Tongue (tissue), 2 donors: Measurements from ENCODE around the gene EPB41L2. TPM values are rescaled to one million over a fixed set of nuclear protein-coding genes. Genes with fewer than 3 reads are reported as not detected.

Source experiments
- DNase-seq: peaks from one replicate; pipeline ENCODE4 v3.0.0-alpha.2; 2015
- total RNA-seq: library from RNA; depleted of rRNA; stranded (reverse); fragments of >200 nt; gene quantifications from one replicate; pipeline ENCODE4 v1.2.3, GENCODE V29; 2014

The EPB41L2 gene
- total RNA-seq, 1 donor from 2014 or later, result 208 TPM

DNA sequence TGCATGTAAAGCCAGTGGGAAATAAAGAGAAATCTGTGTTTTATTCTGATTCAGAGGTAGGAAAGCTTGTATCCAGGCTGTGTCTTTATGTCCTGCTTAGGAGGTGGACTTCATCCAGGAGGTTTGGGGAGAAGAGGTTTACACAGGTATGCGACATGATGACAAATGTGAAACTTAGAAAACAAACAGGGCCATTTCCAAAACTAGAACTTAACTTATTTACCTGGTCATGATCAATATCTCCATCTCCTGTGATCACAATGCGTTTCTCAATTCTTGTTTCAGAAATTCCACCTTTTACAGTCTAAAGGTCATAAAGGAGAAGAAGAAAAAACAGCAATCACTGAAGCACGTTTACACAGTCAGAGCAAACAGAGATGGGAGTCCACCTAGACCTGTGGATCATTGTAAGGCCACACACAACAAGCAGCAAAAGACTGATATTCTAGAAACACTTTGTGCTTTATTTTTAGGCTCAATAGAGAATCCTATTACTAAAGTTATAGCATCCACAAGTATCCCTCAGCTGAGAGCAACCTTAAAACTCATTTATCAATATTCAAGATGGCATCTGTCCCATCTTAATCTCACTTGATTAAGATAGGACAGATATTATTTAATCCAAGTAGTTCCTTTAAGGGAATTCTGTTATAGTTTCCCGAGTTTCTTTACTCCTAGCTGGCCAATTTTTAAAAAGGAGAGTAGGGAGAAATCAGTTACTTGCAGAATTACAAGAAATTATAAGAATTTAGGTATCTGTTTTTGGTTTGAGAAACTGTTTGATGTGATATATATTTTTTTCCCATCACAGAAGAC is 199.4 kb downstream of the EPB41L2 start:
- DNase-seq, result no peak

GRCh38 chr6:130862370-130862769 is 200.7 kb downstream of the EPB41L2 start:
- DNase-seq, result peak; percentile 40

- peak; percentile 19 for DNase-seq
Measured at GRCh38 chr6:130859161-130859867, 203.7 kb downstream of the EPB41L2 start.

GRCh38 chr6:130858498-130859160 is 204.4 kb downstream of the EPB41L2 start:
- no peak for DNase-seq

DNA sequence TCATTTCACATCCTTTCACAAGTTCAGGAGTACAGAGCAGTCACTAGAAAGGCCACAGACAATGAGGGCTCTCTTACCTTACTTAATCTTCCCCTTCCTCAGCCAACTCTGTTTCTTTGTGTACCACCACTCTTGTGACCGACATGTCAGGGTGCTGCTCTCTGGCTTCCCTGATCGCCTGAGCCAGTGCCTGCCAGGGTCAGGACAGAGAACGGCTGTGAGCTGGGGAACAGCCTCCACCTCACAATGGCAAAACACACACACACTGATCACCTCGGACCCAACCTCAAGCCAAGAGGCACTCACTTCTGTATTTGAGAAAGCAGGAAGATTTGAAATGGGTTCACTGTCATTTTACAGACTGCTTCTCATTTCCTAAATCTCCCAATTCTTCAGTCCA is 205.0 kb downstream of the EPB41L2 start:
- DNase-seq, result no peak

DNA sequence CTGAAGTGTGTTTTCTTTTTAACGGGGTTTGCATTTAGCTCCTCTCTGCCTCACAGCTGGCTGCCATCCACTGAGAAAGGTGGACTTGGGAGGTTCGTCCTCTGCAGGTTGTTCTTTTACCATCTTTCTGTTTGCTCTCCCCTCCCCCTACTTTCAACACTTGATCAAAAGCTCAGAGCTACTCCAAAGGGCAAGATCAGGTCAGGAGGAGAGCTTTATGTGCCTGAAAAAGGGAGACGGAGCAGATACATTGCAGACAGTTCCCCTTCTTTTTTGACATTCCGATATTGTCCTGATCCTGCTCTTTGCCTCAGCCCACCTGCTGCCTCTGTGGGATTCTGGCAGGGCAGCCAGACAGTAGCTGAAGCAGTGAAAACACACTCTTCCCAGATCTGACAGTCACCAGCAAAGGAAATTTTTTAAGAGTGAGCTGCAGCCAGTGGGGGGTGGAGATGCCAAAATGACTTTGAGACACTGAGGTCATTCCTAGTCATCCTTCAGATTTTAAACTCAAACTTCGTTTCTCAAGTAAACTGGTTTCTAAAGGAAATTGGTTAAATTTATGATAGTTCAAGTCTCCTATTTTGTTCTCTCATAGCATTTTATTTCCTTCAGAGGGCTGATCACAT is 209.4 kb downstream of the EPB41L2 start:
- no peak for DNase-seq

- DNase-seq, result no peak
Measured at GRCh38 chr6:130852844-130853554, 210.0 kb downstream of the EPB41L2 start.

DNA sequence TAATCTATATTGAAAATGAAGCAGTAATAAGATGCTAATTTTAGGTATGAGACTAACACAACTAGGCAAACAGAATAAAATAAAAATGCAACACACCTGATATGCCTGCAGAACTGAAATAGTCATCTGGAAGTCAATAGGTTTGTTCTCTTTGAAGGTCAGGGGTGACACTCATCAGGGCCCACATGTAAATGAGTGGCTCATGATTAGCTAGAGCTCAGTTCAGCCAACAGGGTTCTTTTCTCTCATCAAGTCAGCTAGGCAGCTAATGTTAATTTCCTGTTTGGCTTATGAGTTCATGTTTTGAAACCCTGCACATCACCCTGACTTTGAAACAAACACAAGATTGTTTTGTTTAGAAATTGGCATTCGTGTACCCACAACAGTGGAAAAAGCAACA is 212.0 kb downstream of the EPB41L2 start:
- no peak for DNase-seq

DNA sequence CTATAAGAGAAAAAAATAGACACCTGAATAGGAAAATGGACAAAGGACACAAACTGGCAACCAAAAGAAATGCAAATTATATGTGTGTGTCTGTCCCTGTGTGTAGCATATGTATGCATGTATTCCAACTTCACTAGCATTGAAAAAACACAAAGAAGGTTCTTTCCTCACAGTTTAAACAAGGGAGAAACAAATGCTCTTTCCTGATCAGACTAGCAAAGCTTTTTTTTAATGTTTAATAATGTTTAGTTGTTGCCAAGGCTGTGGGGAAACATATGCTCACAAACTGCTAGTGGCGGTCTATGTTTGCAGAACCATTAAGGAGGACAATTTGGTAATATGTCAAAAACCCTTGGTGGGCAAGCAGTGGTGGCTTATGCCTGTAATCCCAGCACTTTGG is 213.5 kb downstream of the EPB41L2 start:
- peak; percentile 22 for DNase-seq

DNA sequence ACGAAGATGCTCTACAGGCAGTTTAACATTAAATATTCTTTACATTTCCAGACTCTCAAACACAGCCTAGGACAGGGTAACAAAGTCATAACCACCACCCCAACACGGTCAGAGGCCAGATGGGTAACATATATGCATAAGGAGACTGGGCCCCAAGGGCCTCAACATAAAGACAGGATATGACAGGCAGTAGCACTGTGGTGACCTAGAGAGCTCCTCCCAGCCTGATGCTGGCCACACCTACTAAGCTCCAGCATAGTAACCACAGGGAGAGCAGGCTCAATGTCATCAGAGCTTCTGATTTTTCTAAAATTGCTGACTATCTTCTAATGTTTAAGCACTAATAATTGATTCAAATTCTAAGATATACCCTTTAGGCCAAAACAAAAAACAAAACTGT is 214.1 kb downstream of the EPB41L2 start:
- DNase-seq, result no peak

GRCh38 chr6:130847001-130847910 is 215.8 kb downstream of the EPB41L2 start:
- peak; percentile 18 for DNase-seq

GRCh38 chr6:130846501-130846900 is 216.5 kb downstream of the EPB41L2 start:
- DNase-seq, result no peak

GRCh38 chr6:130843575-130844320 is 219.3 kb downstream of the EPB41L2 start:
- peak; percentile 51 for DNase-seq

DNA sequence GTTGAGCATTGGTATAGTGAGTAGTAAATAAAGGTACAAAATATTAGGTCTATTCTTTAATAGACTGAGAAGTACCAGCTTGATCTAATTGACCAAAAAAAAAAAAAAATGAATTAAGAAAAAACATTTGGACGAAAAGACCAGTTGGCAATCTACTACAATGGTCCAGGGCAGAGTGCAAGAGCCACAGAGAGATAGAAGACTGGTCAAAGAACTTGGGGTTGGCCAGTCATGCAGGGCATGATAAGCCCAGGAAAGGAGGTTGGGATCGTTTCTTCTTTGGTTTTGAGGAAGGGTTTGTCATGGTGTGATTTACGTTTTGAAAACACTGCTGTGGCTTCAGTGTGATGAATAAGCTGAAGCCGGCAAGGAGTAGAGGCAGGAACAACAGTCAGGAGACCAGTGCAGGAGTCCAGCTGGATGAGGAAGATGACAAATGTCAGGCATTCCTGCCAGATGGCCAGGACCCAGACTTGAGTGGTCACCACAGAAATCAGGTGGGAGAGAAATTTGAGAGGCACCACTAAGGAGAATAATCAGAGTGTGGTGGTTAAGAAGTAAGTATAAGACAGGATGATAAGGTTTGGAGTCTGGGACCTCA is 221.8 kb downstream of the EPB41L2 start:
- DNase-seq, result no peak

DNA sequence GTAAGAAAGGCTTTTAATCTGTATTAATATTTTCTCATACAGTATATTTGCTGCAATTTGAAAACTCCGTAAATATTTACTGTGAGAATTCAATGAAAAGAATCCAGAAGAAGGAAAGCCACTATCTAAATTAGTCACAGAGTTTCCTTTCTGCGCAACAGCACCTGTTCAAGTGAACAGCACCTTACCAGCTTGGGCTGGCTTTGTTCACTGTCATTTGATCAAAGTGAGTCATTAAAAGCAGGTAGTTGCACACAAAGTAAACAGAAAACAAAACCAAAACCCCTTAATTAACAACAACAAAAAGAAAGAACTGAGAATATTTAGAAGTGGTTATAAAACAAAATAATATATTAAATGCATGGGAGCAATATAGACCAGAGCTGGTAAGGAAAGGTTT is 223.0 kb downstream of the EPB41L2 start:
- no peak for DNase-seq

DNA sequence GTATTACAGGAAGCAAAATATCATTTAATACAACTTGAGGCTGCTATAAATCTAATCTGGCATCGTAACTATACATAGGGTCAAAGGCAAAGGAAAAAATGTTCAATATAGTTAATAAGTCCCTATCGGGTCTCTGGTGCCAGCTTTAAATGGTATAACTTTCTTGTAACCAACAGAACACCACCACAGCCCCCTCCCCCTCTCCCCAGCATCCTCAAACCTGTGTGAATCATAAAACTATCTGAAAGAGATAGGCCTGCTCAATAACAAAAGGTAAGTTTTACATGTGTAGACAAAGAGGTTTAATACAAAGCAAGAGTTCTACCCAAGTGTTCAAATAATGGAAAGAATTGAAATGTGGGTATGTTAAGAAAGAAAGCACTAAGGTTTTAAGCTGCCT is 223.7 kb downstream of the EPB41L2 start:
- no peak for DNase-seq

- no peak for DNase-seq
Measured at GRCh38 chr6:130838951-130839350, 224.1 kb downstream of the EPB41L2 start.

DNA sequence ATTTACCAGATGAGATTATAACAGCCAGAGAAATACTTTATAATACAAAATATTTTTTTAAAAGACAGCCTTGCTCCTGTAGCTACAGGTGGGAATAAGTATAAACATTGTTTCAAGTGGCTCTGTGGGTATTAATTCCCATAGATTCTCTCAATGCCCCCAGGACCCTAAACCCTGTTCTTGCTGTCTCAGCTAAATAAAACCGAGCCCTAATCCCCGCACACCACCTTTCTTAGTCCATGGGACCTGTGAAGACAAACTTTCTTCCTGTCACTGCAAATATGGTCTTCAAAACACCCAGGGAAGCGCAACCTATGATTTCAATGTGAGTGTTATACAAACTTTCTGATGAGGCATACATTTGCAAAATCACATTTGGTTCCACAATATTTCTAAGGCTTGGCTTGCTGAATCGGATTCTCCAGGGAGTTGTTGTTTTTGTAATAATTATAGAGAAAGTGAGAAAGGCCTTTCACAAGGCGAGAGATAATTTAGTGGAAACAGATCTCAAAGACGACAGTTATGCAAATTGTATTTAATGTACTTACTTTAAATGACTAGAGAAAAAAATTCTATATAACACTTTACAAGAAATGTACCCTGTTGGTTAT is 224.7 kb downstream of the EPB41L2 start:
- DNase-seq, result no peak

- DNase-seq, result no peak
Measured at GRCh38 chr6:130837067-130837466, 226.0 kb downstream of the EPB41L2 start.
